ENCODE measurements around the gene OGFR. TPM values are rescaled to one million over a fixed set of nuclear protein-coding genes. Genes with fewer than 3 reads are reported as not detected.
A peak's percentile ranks its signal among the peaks of the same experiment; 100 is the strongest.

The OGFR gene
- polyA plus RNA-seq, 6 donors from 2014 or later = 20.6 to 74.6 (median 46.0) TPM

GRCh38 chr20:62811720-62812119, 7.1 kb downstream of the OGFR start:
- H3K4me3 Mint-ChIP-seq = no peak overlapping the region
- DNase-seq = no peak
- H3K27me3 Mint-ChIP-seq = peaks cover 7 to 18% (median 15%) of the 10 kb centered on the region in 3 donors
- peak overlapping the region in 1 of 6 donors; percentile 26 for H3K27ac Mint-ChIP-seq
- no peaks in the 10 kb centered on the region for H3K9me3 Mint-ChIP-seq
- ATAC-seq (ENCODE audit: low read depth in 2 of 2) = no peak
- peaks cover 17 to 23% (median 22%) of the 10 kb centered on the region in 3 donors for H3K4me1 Mint-ChIP-seq
- peaks cover 0 to 13% of the 10 kb centered on the region in 2 donors for H3K36me3 Mint-ChIP-seq

- no peak for DNase-seq
- H3K27ac Mint-ChIP-seq = peak overlapping the region in 1 of 6 donors; percentile 42
- no peak for ATAC-seq (ENCODE audit: low read depth in 2 of 2)
- H3K27me3 Mint-ChIP-seq = peaks cover 7 to 18% (median 15%) of the 10 kb centered on the region in 3 donors
- H3K36me3 Mint-ChIP-seq = peaks cover 0 to 13% of the 10 kb centered on the region in 2 donors
- H3K4me1 Mint-ChIP-seq = peaks cover 12 to 18% (median 17%) of the 10 kb centered on the region in 3 donors
- H3K4me3 Mint-ChIP-seq = peak overlapping the region in 1 of 8 donors; percentile 29
- no peaks in the 10 kb centered on the region for H3K9me3 Mint-ChIP-seq
These were observed 7.7 kb downstream of the OGFR start for GRCh38 chr20:62812181-62812906.

- H3K27me3 Mint-ChIP-seq = peaks cover 7 to 22% (median 15%) of the 10 kb centered on the region in 3 donors
- H3K4me3 Mint-ChIP-seq = no peak overlapping the region
- H3K4me1 Mint-ChIP-seq = peaks cover 10 to 14% (median 12%) of the 10 kb centered on the region in 3 donors
- ATAC-seq (ENCODE audit: low read depth in 2 of 2) = no peak
- peaks cover 0 to 13% of the 10 kb centered on the region in 2 donors for H3K36me3 Mint-ChIP-seq
- no peaks in the 10 kb centered on the region for H3K9me3 Mint-ChIP-seq
- H3K27ac Mint-ChIP-seq = no peak overlapping the region
- no peak for DNase-seq
These were observed 8.2 kb downstream of the OGFR start for GRCh38 chr20:62812907-62813200.

GRCh38 chr20:62813588-62813987, 9.0 kb downstream of the OGFR start:
- Mint-ChIP-seq H3K4me3 (no peak overlapping the region), H3K4me1 (peaks cover 6 to 10% (median 9%) of the 10 kb centered on the region in 3 donors), H3K36me3 (peaks cover 0 to 13% of the 10 kb centered on the region in 2 donors), H3K9me3 (no peaks in the 10 kb centered on the region), H3K27me3 (peaks cover 7 to 30% (median 15%) of the 10 kb centered on the region in 3 donors), H3K27ac (no peak overlapping the region)
- DNase-seq (no peak), ATAC-seq (ENCODE audit: low read depth in 2 of 2) (no peak)

- ATAC-seq (ENCODE audit: low read depth in 2 of 2) (peak in 1 of 2 donors; percentile 10), DNase-seq (no peak)
- Mint-ChIP-seq H3K27me3 (peaks cover 7 to 35% (median 15%) of the 10 kb centered on the region in 3 donors), H3K9me3 (no peaks in the 10 kb centered on the region), H3K4me1 (peaks cover 6 to 10% (median 9%) of the 10 kb centered on the region in 3 donors), H3K36me3 (peaks cover 0 to 13% of the 10 kb centered on the region in 2 donors), H3K4me3 (peak overlapping the region in 2 of 8 donors; percentile 22 to 53), H3K27ac (peak overlapping the region in 2 of 6 donors; percentile 24 to 56)
These were observed 9.5 kb downstream of the OGFR start for GRCh38 chr20:62814060-62814708.

- no peaks in the 10 kb centered on the region for H3K9me3 Mint-ChIP-seq
- no peak for ATAC-seq (ENCODE audit: low read depth in 2 of 2)
- H3K27me3 Mint-ChIP-seq = peaks cover 7 to 40% (median 15%) of the 10 kb centered on the region in 3 donors
- peak overlapping the region in 3 of 8 donors; percentile 22 to 53 (median 32) for H3K4me3 Mint-ChIP-seq
- peak overlapping the region in 1 of 6 donors; percentile 56 for H3K27ac Mint-ChIP-seq
- H3K36me3 Mint-ChIP-seq = peaks cover 0 to 13% of the 10 kb centered on the region in 2 donors
- DNase-seq = no peak
- H3K4me1 Mint-ChIP-seq = peaks cover 6 to 10% (median 9%) of the 10 kb centered on the region in 3 donors
These were observed 10.1 kb downstream of the OGFR start for GRCh38 chr20:62814709-62815065.

GRCh38 chr20:62815066-62815991, 10.7 kb downstream of the OGFR start:
- Mint-ChIP-seq H3K27ac (peak overlapping the region in 3 of 6 donors; percentile 28 to 91 (median 73)), H3K4me3 (peak overlapping the region; percentile 35 to 75 (median 58)), H3K9me3 (no peaks in the 10 kb centered on the region), H3K27me3 (peaks cover 7 to 46% (median 15%) of the 10 kb centered on the region in 3 donors), H3K36me3 (peaks cover 0 to 13% of the 10 kb centered on the region in 2 donors), H3K4me1 (peaks cover 6 to 10% (median 9%) of the 10 kb centered on the region in 3 donors)
- no peak for DNase-seq
- no peak for ATAC-seq (ENCODE audit: low read depth in 2 of 2)

- ATAC-seq (ENCODE audit: low read depth in 2 of 2) (peak; percentile 42 to 43), DNase-seq (no peak)
- H3K4me3 Mint-ChIP-seq = peak overlapping the region in 7 of 8 donors; percentile 47 to 85 (median 65)
- H3K9me3 Mint-ChIP-seq = no peaks in the 10 kb centered on the region
- peaks cover 6 to 10% (median 9%) of the 10 kb centered on the region in 3 donors for H3K4me1 Mint-ChIP-seq
- H3K27me3 Mint-ChIP-seq = peaks cover 7 to 49% (median 15%) of the 10 kb centered on the region in 3 donors
- H3K36me3 Mint-ChIP-seq = peaks cover 0 to 13% of the 10 kb centered on the region in 2 donors
- H3K27ac Mint-ChIP-seq = peak overlapping the region in 1 of 6 donors; percentile 73
These were observed 11.6 kb downstream of the OGFR start for GRCh38 chr20:62816031-62816883.

- Mint-ChIP-seq H3K9me3 (no peaks in the 10 kb centered on the region), H3K36me3 (peaks cover 0 to 6% of the 10 kb centered on the region in 2 donors), H3K27me3 (peaks cover 7 to 49% (median 15%) of the 10 kb centered on the region in 3 donors), H3K4me3 (peak within 1 kb of the TSS in 7 of 8 donors; percentile 47 to 85 (median 65)), H3K27ac (no peak within 1 kb of the TSS), H3K4me1 (peaks cover 6 to 9% (median 6%) of the 10 kb centered on the region in 3 donors)
- DNase-seq (peak; percentile 27), ATAC-seq (ENCODE audit: low read depth in 2 of 2) (peak; percentile 57 to 60)
These were observed 12.5 kb downstream of the OGFR start, which contains the start of gene COL9A3 for GRCh38 chr20:62816884-62817873. TSS of gene COL9A3 (plus strand) at chr20:62817050. CDS start at chr20:62817065, 15 bp downstream.

- no peak overlapping the region for H3K27ac Mint-ChIP-seq
- H3K4me1 Mint-ChIP-seq = peaks cover 6 to 9% (median 6%) of the 10 kb centered on the region in 3 donors
- DNase-seq (no peak), ATAC-seq (ENCODE audit: low read depth in 2 of 2) (no peak)
- peak overlapping the region in 3 of 8 donors; percentile 16 to 37 (median 32) for H3K4me3 Mint-ChIP-seq
- H3K9me3 Mint-ChIP-seq = no peaks in the 10 kb centered on the region
- H3K27me3 Mint-ChIP-seq = peaks cover 7 to 49% (median 15%) of the 10 kb centered on the region in 3 donors
- no peaks in the 10 kb centered on the region for H3K36me3 Mint-ChIP-seq
These were observed 13.4 kb downstream of the OGFR start for GRCh38 chr20:62817975-62818591.

All from naive B cell (primary cell).